DMS114 treated with DMSO at 0.1 percent for 48 hours (cell line): ENCODE results near the gene TTC28.
"Not testable (repeated sequence)": the region's sequence is repeated elsewhere in the genome, so short reads cannot be mapped to it uniquely, and the experiment has no call there.

ENCODE experiments used
- DNase-seq: peaks from one replicate; lab custom pipeline; 2025; ENCODE audit not compliant: unreplicated experiment; lab: John Stamatoyannopoulos, UW

TTC28 gene

DNA sequence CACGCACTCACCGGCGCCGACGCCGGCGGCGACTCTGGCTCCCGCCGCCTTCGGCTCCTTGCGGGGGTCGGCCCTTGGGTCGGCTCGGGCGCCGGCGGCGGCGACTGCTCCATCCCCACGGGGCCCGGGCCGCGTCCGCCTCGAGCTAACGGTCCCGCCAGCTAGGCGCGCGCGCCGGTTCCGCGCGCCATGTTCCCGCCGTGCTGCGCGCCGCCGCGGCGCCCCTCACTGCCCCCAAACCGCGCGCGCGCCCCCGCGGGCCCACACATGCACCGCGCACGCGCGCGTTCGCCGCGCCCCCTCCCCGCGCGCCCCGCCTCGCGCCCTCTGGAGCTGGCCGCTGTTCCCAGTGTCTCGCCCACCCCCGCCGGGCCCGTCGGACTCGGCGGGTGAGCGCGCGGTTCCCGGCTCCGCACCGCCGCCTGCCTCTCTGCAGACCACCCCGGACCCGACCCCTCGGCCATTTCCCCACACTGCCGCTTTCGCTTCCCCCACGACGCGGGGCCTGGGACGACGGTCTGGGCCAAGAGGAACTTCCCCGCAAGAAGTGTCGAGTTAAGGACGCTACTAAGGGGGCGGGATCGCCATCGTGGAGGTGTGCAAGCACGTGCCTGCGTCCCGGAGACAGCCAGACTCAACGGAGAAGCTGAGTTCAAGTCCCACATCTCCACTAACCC, at the start of gene TTC28:
TTC28 (minus strand) TSS at position 230 of the 677 bp plus-strand sequence; CDS start at position 113, 117 bp downstream.
- DNase-seq, result peak; percentile 39

DNA sequence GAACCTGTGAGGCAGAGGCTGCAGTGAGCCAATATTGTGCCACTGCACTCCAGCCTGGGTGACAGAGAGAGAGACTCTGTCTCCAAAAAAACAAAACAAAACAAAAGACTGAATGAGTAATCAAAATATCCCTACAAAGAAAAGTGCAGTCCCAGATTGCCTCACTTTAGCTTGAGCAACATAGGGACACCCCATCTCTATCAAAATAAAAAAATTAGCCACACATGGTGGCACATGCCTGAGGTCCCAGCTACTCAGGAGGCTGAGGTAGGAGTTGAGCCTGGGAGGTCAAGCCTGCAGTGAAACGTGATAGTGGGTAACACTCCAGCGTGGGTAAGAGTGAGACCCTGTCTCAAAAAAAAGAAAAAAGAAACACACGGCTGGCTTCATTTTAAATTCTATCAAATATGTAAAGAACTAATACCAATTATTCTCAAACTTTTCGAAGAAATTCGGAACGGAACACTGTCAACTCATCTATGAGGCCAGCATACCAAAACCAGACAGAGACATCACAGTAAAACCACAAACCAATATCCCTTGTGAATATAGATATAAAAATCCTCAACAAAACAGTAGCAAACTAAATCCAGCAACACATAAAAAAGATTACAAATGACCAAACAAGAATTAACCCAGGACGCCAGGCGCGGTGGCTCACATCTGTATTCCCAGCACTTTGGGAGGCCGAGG, 49.1 kb upstream of the TTC28 start:
- DNase-seq, result no peak

GRCh38 chr22:28728002-28728401, 48.4 kb upstream of the TTC28 start:
- DNase-seq, result no peak

DNA sequence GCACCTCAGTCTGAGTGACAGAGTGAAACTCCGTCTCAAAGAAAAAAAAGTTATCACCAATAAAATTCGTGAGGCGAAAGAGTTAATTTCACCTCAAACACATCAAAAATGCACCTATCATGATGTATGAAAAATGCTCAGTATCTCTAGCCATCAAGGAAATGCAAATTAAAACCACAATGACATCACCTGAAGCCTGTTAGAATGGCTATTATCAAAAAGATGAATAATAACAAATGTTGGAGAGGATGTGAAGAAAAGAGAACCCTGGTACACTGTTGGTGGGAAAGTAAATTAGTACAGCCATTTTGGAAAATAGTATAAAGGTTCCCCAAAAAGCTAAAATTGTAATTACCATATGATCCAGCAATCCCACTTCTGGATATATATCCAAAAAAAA, 38.4 kb upstream of the TTC28 start:
- no peak for DNase-seq

DNA sequence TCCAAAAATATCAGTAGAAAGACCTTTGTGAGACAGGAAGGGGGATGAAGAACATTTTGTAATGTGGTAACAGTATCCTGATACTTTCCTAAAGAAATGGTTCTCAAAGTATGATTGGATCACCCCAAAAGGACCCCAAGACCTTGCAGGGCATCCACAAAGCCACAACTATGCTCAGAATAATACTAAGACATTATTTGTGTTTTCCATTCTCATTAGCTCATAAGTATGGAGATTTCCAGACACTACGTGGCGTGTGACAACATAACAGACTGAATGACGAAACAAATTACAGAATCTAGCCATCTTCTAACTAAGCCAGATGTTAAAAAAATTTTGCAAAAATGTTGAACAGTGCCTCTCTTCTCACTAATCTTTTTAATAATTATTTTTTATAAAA, 37.0 kb upstream of the TTC28 start:
- no peak for DNase-seq

DNA sequence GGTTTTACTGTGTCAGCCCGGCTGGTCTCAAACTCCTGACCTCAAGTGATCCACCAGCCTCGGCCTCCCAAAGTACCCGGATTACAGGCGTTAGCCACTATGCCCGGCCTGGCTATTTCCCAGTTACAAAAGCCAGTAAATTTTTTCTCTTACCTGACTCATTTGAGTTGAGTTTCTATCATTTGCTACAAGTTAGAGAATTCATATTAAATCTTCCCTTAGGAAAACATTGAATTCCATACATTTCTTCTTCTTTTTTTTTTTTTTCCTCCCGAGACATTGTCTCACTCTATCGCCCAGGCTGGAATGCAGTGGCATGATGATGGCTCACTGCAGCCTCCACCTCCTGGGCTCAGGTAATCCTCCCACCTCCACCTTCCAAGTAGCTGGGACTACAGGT, 36.0 kb upstream of the TTC28 start:
- DNase-seq, result no peak

DNA sequence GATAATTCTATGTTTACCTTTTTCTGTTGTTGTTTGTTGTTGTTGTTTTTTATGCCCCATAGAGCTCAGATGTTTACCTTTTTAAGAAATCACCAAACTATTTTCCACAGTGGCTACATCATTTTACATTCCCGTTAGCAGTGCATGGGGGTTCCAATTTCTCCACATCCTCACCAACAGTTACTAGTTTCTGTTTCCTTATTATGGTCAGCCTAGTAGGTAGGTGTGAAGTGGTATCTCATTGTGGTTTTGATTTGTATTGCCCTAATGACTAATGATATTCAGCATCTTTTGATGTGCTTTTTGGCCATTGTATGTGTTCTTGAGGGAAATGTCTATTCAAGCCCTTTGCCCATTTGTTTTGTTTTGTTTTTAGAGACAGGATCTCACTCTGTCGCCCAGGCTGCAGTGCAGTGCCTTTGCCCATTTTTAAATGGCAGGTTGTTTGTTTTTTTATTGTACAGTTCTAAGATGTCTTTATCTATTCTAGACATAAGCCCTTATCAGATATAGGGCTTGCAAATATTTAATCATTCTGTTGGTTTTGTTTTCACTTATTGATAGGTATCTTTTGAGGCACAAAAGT, 34.5 kb upstream of the TTC28 start:
- no peak for DNase-seq

DNA sequence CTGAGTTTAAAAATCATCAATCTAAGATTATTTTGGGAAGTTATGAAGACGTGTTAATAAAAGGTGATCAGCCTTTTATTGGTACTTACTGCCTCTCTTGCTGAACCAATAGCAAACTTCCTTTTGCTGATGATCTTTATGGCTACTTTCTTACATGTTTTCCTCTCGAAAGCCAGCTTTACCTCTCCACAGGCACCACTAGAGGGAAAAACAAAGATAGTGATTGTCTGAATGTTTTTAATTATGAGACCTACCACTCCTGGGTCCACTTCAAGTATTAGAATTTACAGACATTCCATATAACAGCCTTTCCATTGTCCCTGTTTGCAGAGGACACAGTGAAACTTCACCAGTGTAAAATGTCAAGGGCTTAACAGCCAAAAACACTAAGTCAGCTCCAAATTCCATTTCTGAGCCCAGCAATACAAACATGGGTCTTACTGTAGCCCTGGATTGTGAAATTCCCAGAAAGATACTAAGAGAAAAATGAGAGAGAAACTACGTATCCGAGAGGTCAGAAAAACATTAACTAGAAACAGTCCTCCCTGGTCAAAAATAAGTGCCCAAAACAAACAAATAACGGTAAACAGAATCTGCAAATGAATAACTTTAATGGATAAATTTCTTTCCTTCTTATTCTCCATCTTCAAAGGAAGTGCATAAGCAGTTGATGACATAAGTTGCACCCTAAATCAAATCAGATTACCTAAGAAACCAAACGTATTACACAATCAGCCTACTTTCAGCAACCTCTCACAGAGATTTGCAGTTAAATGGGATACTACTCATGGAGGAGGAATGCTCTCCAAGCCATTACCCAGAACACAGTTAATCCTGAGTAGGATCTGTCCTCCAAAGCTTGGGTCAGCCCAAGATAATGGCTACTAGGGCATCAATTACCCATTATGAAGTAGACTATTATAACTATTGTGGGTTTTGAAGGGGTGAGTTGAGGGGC, 32.5 kb upstream of the TTC28 start:
- no peak for DNase-seq

- DNase-seq, result no peak
Measured at GRCh38 chr22:28711341-28711740, 31.7 kb upstream of the TTC28 start.

- no peak for DNase-seq
Measured at GRCh38 chr22:28710576-28711191, 31.0 kb upstream of the TTC28 start.

- no peak for DNase-seq
Measured at GRCh38 chr22:28710107-28710506, 30.5 kb upstream of the TTC28 start.

DNA sequence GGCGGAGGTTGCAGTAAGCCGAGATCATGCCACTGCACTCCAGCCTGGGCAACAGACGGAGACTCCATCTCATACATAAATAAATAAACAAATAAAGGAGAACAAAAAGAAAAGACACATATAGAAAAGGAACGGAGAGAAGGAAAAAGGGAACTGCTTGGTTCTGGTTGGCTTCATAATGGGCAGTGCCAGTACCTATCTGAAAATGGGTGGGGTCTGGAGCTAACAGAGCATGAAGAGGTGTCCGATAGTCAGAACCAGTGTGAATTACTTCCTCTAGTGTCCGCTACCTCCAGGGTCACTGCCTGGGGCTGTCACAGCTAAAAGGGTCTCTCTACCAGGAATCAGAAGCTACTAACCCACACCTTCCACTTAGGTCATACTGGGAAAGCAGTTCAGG, 27.2 kb upstream of the TTC28 start:
- DNase-seq, result no peak

- no peak for DNase-seq
Measured at GRCh38 chr22:28703436-28703835, 23.8 kb upstream of the TTC28 start.

- no peak for DNase-seq
Measured at GRCh38 chr22:28702891-28703290, 23.3 kb upstream of the TTC28 start.

DNA sequence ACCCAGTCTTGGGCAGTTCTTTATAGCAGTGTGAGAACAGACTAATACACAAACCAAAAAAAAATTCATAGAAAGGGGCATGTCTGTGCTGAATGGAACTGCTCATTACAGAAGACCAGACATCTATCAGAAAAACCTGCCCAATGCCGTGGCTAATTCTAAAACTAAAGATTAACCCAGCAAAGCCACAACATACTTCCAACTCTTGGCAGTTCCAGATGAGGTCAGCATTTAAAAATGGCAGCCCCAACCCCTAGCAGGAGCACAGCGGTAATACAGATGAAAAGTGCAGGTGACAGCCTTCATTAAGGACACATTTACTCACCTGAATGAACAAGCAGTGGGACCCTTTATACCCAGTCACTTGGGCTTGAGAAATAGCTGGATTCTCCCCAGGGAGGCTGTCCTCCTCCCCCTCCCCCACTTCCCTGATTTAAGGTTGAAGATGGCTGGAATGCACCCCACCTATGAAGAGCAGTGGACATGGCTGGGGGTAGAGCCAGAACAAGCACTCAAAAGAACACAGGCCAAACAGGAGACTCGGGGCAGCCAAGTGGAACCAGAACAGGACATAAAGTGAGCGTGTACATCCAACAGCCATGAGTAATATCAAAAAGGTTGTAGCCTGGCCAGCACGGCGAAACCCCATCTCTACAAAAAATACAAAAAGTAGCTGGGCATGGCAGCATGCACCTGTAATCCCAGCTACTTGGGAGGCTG, 13.6 kb upstream of the TTC28 start:
- DNase-seq, result not testable (repeated sequence)

GRCh38 chr22:28689796-28690195, 10.2 kb upstream of the TTC28 start:
- DNase-seq, result not testable (repeated sequence)

- DNase-seq, result not testable (repeated sequence)
Measured at GRCh38 chr22:28682966-28683365, 3.3 kb upstream of the TTC28 start.

DNA sequence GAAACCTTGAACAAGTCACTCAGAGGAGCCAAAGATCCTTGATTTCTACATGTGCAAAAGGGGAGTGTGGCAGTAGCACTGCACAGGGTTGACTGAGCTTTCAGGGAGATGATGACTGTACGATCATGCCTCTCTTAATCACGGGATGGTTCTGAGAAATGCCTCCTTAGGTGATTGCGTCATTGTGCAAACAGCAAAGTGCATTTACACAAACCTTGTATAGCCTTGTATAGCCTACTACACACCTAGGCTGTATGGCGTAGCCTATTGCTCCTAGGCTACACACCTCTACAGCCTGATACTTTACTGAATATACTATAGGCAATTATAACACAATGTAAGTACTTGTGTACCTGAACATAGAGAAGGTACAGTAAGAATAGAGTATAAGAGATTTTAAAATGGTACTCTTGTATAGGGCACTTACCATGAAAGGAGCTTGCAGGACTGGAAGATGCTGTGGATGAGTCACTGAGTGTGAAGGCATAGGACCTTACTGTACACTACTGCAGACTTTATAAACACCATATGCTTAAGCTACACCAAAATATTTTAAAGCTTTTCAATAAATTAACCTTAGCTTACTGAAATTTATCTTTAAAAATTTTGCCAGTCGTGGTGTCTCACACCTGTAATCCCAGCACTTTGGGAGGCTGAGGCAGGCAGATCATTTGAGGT, 1.3 kb upstream of the TTC28 start:
- not testable (repeated sequence) for DNase-seq

DNA sequence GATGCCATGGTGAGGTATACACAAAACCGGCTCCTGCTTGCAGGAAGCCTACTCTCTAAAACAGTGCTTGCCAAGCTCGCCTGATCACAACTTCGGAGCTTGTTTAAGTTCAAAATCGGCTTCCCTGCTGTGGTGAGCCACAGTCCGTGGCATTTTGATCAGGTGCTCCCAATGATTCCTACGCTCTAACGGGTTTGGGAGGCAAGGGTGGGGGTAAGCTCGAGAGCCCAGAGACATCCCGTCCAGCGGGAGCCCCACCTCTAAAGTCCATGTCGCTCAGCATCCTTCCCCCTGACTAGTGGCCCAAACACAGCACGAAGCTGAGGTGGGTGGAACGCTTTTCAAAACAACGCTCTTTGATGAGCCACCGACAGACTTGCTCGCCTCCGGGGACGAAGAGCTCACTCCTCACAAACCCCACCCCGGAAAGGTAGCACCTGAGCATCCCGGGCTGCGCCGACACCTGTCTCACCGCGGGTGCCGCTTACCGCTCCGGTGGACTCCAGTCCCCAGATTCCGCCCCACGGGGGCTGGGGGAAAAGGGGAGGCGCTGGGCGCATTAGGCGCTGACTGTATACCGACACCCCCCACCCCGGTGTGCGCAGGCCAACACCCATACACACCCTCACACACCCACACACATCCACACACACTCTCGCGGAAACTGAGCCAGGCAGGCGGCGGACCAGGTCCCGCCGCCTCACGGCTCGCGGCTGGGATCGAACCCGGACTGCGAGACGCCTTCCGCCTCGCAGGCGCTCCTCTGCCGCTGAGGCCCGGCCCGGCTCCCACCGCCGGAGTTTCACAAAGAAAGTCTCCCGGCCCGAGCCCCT, 646 bp downstream of the TTC28 start:
- not testable (repeated sequence) for DNase-seq
